HG03175 (cell line): ENCODE measurements around the gene TFAP2E.

Experiments
- ATAC-seq: cut with Tn5 transposase; IDR thresholded peaks from one replicate; pipeline ENCODE4 v1.9.1; 2021; ENCODE audit warnings: mild to moderate bottlenecking, moderate library complexity; ENCODE audit not compliant: unreplicated experiment

Gene TFAP2E

DNA sequence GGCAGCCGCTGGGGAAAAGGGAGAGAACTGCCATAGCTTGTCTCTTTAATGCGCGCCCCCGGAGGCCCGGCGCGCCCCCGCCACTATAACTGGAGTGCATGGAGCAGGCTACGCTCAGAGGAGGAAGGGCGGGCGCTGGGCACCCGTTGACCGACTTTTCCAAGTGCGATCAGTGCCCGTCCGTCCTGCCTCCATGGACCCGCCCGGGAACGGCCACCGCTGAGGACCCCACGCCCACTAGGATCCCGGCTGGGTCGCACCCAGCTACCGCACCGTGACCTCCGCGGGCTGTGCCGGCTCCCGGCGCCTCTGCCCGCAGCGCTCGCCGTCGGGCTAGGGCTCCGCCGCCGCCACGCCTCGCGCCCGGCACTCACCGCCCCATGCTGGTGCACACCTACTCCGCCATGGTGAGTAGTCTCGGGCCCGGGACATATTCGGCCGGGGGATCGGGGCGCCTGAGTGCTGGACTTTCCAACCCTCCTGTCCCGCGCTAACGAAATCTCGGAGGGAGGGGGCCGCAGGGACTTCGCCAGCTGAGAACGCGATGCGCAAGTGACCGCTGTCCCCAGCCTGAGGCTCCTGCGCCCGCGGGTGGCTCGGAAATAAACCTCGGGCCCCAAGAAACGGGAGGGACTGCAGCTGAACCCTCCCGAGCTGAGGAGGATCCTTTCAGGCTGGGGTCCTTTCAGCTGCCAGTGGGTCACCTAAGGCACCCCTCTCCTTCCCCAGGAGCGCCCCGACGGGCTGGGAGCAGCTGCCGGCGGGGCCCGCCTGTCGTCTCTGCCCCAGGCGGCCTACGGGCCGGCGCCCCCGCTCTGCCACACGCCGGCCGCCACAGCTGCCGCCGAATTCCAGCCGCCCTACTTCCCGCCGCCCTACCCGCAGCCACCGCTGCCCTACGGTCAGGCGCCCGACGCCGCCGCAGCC, at the start of gene TFAP2E:
Gene TFAP2E, plus strand, starts transcription at position 117 of the 927 bp plus-strand sequence. Its CDS starts 264 bp downstream, at position 381.
- ATAC-seq = no peak

- no peak for ATAC-seq
Measured at GRCh38 chr1:35524106-35524505, 49.0 kb upstream of the TFAP2E start.

GRCh38 chr1:35530168-35530567, 42.9 kb upstream of the TFAP2E start:
- no peak for ATAC-seq

DNA sequence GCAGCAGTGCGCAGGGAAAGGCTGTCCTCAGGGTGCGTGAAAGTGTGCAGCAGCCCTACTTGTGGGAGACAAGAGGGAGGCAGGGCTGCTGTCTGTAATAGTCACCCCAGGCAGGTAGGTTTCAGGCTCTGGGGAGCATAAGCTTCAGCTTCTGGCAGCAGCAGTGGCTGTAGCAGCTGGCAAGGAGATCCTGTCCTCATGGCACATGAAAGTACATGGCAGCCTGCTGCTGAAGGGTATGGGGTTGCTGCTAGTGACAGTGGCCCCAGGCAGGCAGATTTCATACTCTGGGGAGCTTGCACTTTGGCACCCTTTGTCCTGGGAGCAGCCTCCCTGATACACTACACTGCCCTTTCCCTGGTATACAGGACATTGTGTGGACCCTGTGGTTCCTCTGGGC, 42.2 kb upstream of the TFAP2E start:
- ATAC-seq = no peak

GRCh38 chr1:35531368-35531767, 41.7 kb upstream of the TFAP2E start:
- no peak for ATAC-seq

GRCh38 chr1:35532497-35533223, 40.5 kb upstream of the TFAP2E start:
- ATAC-seq = no peak

- ATAC-seq = no peak
Measured at GRCh38 chr1:35533586-35533985, 39.5 kb upstream of the TFAP2E start.

GRCh38 chr1:35535243-35535642, 37.9 kb upstream of the TFAP2E start:
- ATAC-seq = no peak

DNA sequence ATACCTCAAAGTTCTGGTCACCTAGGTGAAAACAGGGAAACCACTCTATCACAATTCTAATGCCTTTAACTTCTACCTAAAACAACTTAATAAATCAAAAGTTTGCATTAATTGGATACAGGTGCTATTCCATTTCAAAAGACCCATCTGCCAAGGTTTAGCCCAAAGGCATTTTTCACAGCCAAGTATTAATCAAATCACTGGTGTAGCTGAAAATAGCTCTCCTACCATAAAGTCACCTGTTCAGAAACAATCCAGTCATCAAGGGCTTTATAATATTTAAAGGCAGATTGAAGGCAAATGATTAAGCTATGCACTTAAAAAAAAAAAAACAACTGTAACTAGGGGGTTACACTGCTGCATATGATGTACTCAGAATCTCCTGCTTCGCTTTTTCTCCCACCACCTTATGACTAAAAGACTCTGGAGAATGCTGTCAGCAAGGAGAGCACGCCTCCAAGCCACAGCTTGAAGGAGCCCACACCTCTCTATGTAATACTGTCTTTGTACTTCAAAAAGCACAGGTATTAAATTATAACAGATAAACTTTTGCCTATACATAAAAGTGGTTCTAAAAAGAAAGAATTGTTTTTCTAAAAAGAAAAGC, 36.5 kb upstream of the TFAP2E start:
- no peak for ATAC-seq

DNA sequence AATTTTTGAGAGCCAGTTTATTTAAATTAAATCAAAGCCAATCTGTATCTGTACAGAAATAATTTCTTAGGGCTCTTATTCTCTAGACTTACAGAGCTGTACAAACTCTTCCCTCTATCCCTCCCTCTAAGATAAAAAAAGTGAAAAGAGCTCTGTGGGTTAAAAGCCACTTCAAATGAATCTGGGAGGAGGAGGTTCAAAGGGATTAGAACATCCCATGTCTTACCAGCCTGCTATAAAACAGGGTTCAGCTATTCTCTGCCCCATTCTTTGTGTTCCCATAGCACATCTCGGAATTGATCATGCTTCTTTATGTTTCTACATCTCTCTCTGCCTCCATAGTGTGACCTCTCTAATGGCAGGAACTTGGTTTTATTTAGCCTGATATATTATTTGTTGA, 35.3 kb upstream of the TFAP2E start:
- no peak for ATAC-seq

- no peak for ATAC-seq
Measured at GRCh38 chr1:35539073-35539823, 33.9 kb upstream of the TFAP2E start.

DNA sequence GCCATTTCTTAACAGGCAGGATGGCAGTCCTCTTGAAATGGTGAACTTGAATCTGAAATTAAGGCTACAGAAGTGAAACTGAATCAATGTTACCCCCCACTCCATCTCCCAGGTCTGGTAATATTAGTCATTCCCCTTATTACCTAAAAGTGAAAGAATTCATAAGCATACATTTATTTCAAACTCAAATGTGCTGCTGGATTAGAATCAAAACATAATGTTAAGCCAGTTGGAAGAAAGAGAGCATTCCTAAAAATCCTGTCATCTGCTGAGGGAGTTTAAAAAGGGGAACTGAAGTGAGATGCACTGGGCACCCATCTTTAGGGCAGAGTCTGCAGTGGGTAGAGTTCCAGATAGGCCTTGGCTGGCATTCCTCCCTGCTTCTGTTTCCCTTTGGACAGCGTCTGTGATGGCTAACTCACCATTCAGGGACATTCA, 33.3 kb upstream of the TFAP2E start:
- no peak for ATAC-seq

DNA sequence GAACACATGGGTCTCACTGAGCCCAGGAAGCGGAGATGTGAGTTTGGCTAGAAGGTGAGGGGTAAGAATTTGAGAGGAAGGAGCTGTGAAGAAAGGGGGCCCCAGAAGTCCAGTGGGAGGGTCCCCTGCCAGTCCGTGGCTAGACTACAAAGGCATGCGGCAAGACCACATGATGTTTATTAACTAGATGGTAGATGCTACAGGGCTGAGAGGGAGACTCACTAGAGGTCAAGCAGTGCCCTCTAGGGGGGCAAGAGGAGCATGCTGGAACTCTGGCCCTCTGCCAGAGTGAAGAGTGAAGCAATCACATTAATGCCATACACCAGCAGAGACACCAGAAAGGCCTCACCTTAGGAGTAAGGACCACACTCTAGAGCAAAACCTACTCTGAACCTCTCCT, 28.1 kb upstream of the TFAP2E start:
- ATAC-seq = no peak

GRCh38 chr1:35546614-35547013, 26.5 kb upstream of the TFAP2E start:
- no peak for ATAC-seq

- no peak for ATAC-seq
Measured at GRCh38 chr1:35553851-35554250, 19.3 kb upstream of the TFAP2E start.

GRCh38 chr1:35554266-35555211, 18.6 kb upstream of the TFAP2E start:
- ATAC-seq = no peak

- no peak for ATAC-seq
Measured at GRCh38 chr1:35555212-35555584, 17.9 kb upstream of the TFAP2E start.

DNA sequence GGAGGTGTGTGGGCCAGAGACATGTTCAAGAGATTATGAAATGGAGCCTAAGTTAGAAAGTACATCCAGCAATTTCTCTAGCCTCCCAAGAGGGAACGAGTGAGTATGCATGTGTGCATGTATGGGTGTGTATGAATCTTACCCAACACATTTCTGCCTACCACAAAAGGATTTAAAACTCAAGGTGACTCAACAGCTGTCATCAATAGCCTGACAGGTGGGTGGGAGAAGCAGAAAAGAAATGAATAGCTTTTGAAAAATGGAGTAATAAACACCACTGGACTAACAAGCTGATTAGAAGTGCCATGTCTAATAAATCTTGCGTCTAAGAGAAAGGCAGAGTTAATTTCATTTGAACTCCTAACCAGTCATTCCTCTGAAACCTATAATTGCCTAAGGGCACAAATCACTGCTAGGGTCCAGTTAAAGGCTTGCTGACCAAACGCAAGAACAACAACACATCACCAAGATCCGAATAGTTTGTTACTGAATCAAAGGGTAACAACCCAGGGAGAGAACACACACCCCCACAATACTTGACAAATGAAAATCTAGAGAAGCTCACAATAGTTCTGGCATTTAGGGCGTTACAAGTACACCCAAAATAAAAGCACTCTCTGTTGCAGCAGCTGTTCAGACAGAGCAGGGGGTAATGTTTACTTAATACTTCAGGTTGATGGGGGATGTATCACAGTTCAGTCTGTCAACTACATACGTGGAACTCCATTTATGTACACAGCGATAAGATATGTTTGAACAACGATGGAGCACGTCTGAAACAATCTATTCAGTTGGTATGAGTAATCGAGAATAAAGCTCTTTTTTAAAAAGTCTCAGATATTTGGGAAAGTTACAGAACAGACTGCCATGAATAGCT, 17.3 kb upstream of the TFAP2E start:
- no peak for ATAC-seq
